ENCODE measurements around the gene LHFPL2. TPM values are rescaled to one million over a fixed set of nuclear protein-coding genes. Genes with fewer than 3 reads are reported as not detected.
"Not testable (repeated sequence)": the region's sequence is repeated elsewhere in the genome, so short reads cannot be mapped to it uniquely, and the experiment has no call there.

The LHFPL2 gene
- total RNA-seq, 4 donors from 2014 or later, result 2.2 to 11.1 (median 6.2) TPM

DNA sequence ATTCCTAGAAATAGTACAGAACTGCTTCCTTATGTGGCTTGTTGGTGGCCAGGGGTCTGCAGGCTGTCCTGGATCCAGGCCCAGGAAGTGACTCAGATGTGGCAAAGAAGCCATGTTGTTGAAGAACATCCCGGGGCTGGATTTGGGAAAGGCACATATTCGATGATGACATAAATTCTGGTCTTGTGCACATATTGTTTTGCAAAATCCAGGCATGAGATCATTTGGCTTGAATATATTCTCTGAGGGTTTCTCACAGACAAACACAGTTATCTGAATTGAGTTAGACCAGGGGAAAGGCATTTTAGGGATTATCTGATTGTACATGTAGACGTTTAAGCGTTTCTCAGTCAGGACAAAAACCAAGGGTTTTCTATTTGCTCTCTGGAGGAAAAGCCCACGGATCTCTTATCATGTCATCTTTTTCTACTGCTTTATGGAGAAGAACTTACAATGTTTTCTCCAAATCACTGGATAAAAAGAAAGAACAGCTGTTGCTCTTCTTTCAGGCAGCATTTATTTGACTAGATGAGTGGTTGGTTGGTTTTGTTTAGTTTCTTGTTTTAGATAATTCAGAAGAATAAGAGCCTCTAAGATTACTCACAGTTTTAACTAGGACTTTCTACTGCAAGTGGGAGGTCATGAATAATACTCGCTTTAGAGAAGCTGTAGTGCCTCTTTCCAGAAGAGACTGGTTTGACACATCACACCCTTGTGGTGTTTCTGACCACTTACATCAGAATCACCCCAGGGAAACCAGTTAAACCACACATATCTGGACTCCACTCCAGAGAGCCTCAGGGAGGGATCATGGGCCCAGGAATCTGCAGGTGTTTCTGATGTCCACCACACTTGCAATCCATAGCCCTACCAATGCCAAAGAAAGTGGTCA is 29.5 kb upstream of the LHFPL2 start:
- Histone ChIP-seq H3K27me3 (peaks cover 0 to 2% (median 0%) of the 10 kb centered on the region in 4 donors), H3K27ac (peak overlapping the region in 3 of 4 donors; percentile 32 to 75 (median 73)), H3K4me3 (no peak overlapping the region), H3K4me1 (peaks cover 0 to 17% (median 5%) of the 10 kb centered on the region in 3 donors), H3K9me3 (no peaks in the 10 kb centered on the region), H3K36me3 (no peaks in the 10 kb centered on the region)
- TF ChIP-seq, protein P1, sequence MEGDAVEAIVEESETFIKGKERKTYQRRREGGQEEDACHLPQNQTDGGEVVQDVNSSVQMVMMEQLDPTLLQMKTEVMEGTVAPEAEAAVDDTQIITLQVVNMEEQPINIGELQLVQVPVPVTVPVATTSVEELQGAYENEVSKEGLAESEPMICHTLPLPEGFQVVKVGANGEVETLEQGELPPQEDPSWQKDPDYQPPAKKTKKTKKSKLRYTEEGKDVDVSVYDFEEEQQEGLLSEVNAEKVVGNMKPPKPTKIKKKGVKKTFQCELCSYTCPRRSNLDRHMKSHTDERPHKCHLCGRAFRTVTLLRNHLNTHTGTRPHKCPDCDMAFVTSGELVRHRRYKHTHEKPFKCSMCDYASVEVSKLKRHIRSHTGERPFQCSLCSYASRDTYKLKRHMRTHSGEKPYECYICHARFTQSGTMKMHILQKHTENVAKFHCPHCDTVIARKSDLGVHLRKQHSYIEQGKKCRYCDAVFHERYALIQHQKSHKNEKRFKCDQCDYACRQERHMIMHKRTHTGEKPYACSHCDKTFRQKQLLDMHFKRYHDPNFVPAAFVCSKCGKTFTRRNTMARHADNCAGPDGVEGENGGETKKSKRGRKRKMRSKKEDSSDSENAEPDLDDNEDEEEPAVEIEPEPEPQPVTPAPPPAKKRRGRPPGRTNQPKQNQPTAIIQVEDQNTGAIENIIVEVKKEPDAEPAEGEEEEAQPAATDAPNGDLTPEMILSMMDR (IDR thresholded peaks at IDR 0.05), result no peak
- no peak for TF ChIP-seq POLR2A (IDR thresholded peaks at IDR 0.05)
- intact Hi-C loops (cut with DNase I), result no loop called here
- DNase-seq, result no peak
- 34 to 41% methylated on average over 6 of the region's 6 CpGs for WGBS, 2 donors

DNA sequence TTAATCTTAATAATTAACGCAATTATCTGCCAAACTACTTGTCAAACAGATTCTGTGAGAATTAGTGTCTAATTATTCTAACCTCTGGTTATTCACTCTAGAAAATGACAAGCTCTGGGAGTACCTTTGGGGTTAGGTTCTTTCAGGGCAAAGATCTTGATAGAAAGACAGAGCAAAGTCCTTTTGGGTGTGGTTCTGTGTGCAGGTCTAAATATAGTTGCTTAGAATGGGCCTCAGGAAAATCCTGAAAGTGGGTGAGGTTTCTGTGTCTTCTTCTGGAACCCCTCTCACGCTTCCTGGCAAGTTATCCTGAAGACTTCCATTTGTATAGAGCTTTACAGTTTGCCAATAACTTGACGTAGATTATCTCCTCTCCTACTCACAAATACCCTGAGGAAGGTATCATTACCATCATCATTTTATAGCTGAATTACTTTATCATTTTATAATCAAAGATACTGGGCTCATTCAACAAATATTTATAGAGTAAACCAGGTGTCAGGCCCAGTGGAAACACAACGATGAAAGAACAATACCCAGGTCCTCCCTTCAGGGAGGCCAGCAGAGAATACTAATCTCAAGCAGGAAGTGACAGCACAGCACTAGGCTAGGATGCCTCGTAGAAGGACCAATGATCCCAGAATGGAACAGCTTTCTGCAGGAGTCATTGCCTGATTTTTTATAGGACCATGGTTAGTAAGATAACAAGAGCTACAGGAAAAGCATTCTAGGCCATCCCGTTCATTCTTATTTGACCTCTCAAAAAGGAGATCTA is 27.6 kb upstream of the LHFPL2 start:
- H3K4me3 ChIP-seq, result no peak overlapping the region
- H3K36me3 ChIP-seq, result no peaks in the 10 kb centered on the region
- H3K9me3 ChIP-seq, result no peaks in the 10 kb centered on the region
- H3K4me1 ChIP-seq, result peaks cover 0 to 17% (median 5%) of the 10 kb centered on the region in 3 donors
- no peaks in the 10 kb centered on the region for H3K27me3 ChIP-seq
- DNase-seq, result no peak
- intact Hi-C loops (cut with DNase I), result no loop called here
- TF ChIP-seq POLR2A (IDR thresholded peaks at IDR 0.05), result no peak
- TF ChIP-seq, protein P1 (IDR thresholded peaks at IDR 0.05), result no peak
- 82 to 93% methylated on average over 6 of the region's 6 CpGs for WGBS, 2 donors
- H3K27ac ChIP-seq, result no peak overlapping the region

DNA sequence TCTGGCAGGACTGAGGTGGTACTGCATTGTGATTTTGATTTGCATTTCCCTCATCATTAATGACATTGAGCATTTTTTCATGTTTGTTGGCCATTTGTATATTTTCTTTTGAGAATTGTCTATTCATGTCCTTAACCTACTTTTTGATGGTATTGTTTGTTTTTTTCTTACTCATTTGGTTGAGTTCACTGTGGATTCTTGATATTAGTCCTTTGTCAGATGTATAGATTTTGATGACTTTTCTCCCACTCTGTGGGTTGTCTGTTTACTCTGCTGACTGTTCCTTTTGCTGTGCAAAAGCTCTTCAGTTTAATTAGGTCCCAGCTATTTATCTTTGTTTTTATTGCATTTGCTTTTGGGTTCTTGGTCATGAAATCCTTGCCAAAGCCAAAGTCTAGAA is 25.3 kb upstream of the LHFPL2 start:
- H3K4me1 ChIP-seq, result peaks cover 0 to 16% (median 5%) of the 10 kb centered on the region in 3 donors
- DNase-seq; H3K27ac ChIP-seq; H3K36me3 ChIP-seq; intact Hi-C loops (cut with DNase I); H3K27me3 ChIP-seq; H3K9me3 ChIP-seq; H3K4me3 ChIP-seq: not testable (repeated sequence)

DNA sequence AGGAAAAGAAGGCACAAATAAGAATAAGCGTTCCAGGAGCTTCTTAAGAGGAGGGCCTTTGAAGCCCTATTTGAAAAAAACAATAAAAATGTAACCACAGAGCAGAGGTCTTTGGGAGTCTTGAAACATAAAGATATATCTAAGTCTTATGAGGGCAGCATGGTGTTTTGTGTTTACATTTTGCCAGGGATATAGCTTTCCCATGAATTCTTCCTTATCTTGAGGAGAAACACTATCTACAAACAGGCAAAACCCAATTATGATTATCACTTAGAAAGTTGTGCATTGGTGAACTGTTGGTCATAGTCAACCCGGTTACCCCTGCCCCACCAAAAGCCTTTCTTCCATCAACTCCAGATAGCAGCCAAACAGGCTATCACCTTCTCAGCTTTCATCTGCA is 23.6 kb upstream of the LHFPL2 start:
- H3K4me3 ChIP-seq, result no peak overlapping the region
- no peaks in the 10 kb centered on the region for H3K36me3 ChIP-seq
- TF ChIP-seq POLR2A (IDR thresholded peaks at IDR 0.05), result no peak
- TF ChIP-seq, protein P1 (IDR thresholded peaks at IDR 0.05), result no peak
- no peak overlapping the region for H3K27ac ChIP-seq
- H3K27me3 ChIP-seq, result no peaks in the 10 kb centered on the region
- DNase-seq, result no peak
- H3K4me1 ChIP-seq, result no peaks in the 10 kb centered on the region
- 86 to 88% methylated on average over 2 of the region's 2 CpGs for WGBS, 2 donors
- intact Hi-C loops (cut with DNase I), result no loop called here
- no peaks in the 10 kb centered on the region for H3K9me3 ChIP-seq

DNA sequence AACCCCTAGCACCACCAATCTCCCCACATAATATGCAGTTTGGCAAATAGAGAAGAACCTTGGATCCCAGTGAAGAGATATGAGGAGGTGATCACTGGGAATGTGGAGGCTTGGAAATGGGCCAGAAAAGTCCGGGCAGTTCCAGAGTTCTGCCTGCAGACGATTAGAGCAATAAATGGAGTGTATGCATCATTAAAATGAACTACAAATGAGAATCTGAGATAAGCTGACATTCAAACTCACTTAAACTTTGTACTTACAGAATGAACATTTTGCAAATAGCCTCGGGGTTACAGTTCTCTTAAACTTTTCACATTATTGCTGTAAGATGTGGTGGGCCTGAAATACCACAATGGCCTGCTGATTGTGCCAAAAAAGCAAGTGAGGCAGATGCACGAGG is 23.0 kb upstream of the LHFPL2 start:
- no peak overlapping the region for H3K27ac ChIP-seq
- WGBS, 2 donors, result 32 to 43% methylated on average over 4 of the region's 4 CpGs
- H3K27me3 ChIP-seq, result no peaks in the 10 kb centered on the region
- H3K9me3 ChIP-seq, result no peaks in the 10 kb centered on the region
- H3K4me1 ChIP-seq, result no peaks in the 10 kb centered on the region
- H3K4me3 ChIP-seq, result no peak overlapping the region
- no peak for TF ChIP-seq POLR2A (IDR thresholded peaks at IDR 0.05)
- TF ChIP-seq, protein P1 (IDR thresholded peaks at IDR 0.05), result no peak
- intact Hi-C loops (cut with DNase I), result no loop called here
- no peaks in the 10 kb centered on the region for H3K36me3 ChIP-seq
- DNase-seq, result no peak

Measured in esophagus squamous epithelium (tissue), 5 donors.